ENCODE measurements around the gene SRCAP. TPM values are rescaled to one million over a fixed set of nuclear protein-coding genes. Genes with fewer than 3 reads are reported as not detected.

Gene SRCAP
- polyA plus RNA-seq, 1 of the 3 experiments (the other 2 are of a cell fraction) = 5.6 TPM

- 96% methylated on average over 32 of the region's 57 CpGs for WGBS (ENCODE audit: low lambda C conversion rate)
- no peak for DNase-seq
Observed at GRCh38 chr16:30783280-30784109, 84.5 kb downstream of the SRCAP start.

GRCh38 chr16:30784215-30784614, 85.2 kb downstream of the SRCAP start:
- Histone ChIP-seq H3K4me1 (ENCODE audit: control insufficient read depth in 1 of 2, insufficient read depth in 2 of 2, low read depth in 1 of 2, low read length in 1 of 2) (peaks cover 6 to 17% of the 10 kb centered on the region in 2 experiments; a peak in 2 of 4 replicates), H3K9ac (no peak overlapping the region), H3K4me3 (ENCODE audit: low read depth in 2 of 2, low read length in 1 of 2) (no peak overlapping the region), H3K79me2 (ENCODE audit: insufficient read depth) (peaks cover 47% of the 10 kb centered on the region), H3F3A (replicated peaks; ENCODE audit: insufficient read depth) (peaks cover 7% of the 10 kb centered on the region), H2AFZ (ENCODE audit: low read depth) (no peak overlapping the region), H3K27ac (ENCODE audit: low read depth in 2 of 2, low read length in 1 of 2) (no peak overlapping the region), H3K27me3 (ENCODE audit: insufficient read depth) (no peaks in the 10 kb centered on the region), H4K20me1 (ENCODE audit: insufficient read depth) (no peaks in the 10 kb centered on the region), H3K4me2 (no peak overlapping the region), H3K9me2 (no peaks in the 10 kb centered on the region), H3K9me3 (no peaks in the 10 kb centered on the region), H3K36me3 (replicated peaks in 1 of 2; ENCODE audit: control insufficient read depth in 1 of 2, insufficient read depth in 2 of 2, low read length in 1 of 2) (peaks cover 8 to 52% of the 10 kb centered on the region in 2 experiments)
- ChIA-PET CTCF (interaction anchor here (0.5 to 1.2 kb wide), 2 partner anchors 14 to 15 kb away, joined by 3 read pairs; no protein-coding TSS in a partner anchor), POLR2A (interaction anchor here (2.0 kb wide), 1 partner anchor 21 kb away, joined by 10 read pairs; no protein-coding TSS in a partner anchor)
- no peak for TF ChIP-seq MEF2A (IDR thresholded peaks at IDR 0.05; ENCODE audit: borderline replicate concordance, low read depth)
- TF ChIP-seq TAF1 (IDR thresholded peaks at IDR 0.05; ENCODE audit: borderline replicate concordance, low read depth, low read length) = no peak
- TF ChIP-seq FOXJ3 (CRISPR knock-in tag; IDR thresholded peaks at IDR 0.05) = no peak
- no peak for TF ChIP-seq GATA2 (CRISPR knock-in tag; IDR thresholded peaks at IDR 0.05)
- TF ChIP-seq RCOR1 (IDR thresholded peaks at IDR 0.05; ENCODE audit: low read length) = no peak
- no peak for TF ChIP-seq ELF1 (IDR thresholded peaks at IDR 0.05)
- TF ChIP-seq PBX3 (IDR thresholded peaks at IDR 0.05) = no peak
- TF ChIP-seq SIN3A (IDR thresholded peaks at IDR 0.05; ENCODE audit: borderline replicate concordance, low read depth, low read length) = no peak
- no peak for DNase-seq
- 93% methylated on average over 18 of the region's 18 CpGs for WGBS (ENCODE audit: low lambda C conversion rate)

More at GRCh38 chr16:30783280-30784109, 84.5 kb downstream of the SRCAP start:
- peaks cover 6 to 17% of the 10 kb centered on the region in 2 experiments; a peak in 2 of 4 replicates for H3K4me1 ChIP-seq (ENCODE audit: control insufficient read depth in 1 of 2, insufficient read depth in 2 of 2, low read depth in 1 of 2, low read length in 1 of 2)
- no peak overlapping the region for H2AFZ ChIP-seq (ENCODE audit: low read depth)
- no peak for TF ChIP-seq ELF1 (IDR thresholded peaks at IDR 0.05)
- ChIA-PET CTCF (interaction anchor here (0.5 kb wide), 1 partner anchor 16 kb away, joined by 3 read pairs; no protein-coding TSS in a partner anchor), POLR2A (interaction anchor here (1.0 to 2.0 kb wide), 2 partner anchors 9 to 22 kb away, joined by 4 to 10 read pairs; no protein-coding TSS in a partner anchor)
- H3K27me3 ChIP-seq (ENCODE audit: insufficient read depth) = no peaks in the 10 kb centered on the region
- no peaks in the 10 kb centered on the region for H3K9me2 ChIP-seq
- no peak overlapping the region for H3K9ac ChIP-seq
- peaks cover 47% of the 10 kb centered on the region for H3K79me2 ChIP-seq (ENCODE audit: insufficient read depth)
- peaks cover 8 to 52% of the 10 kb centered on the region in 2 experiments for H3K36me3 ChIP-seq (replicated peaks in 1 of 2; ENCODE audit: control insufficient read depth in 1 of 2, insufficient read depth in 2 of 2, low read length in 1 of 2)
- H3F3A ChIP-seq (replicated peaks; ENCODE audit: insufficient read depth) = peaks cover 10% of the 10 kb centered on the region
- no peak overlapping the region for H3K4me2 ChIP-seq
- H3K9me3 ChIP-seq = no peaks in the 10 kb centered on the region
- no peak overlapping the region for H3K27ac ChIP-seq (ENCODE audit: low read depth in 2 of 2, low read length in 1 of 2)
- no peak overlapping the region for H3K4me3 ChIP-seq (ENCODE audit: low read depth in 2 of 2, low read length in 1 of 2)
- H4K20me1 ChIP-seq (ENCODE audit: insufficient read depth) = no peaks in the 10 kb centered on the region
